HFFc6 (cell line): ENCODE data around the gene DALRD3. TPM values are rescaled to one million over a fixed set of nuclear protein-coding genes. Genes with fewer than 3 reads are reported as not detected.

ENCODE experiments used
- DNase-seq: peaks from one replicate; pipeline ENCODE4 v3.0.0-alpha.2; 2018
- H3K27ac Mint-ChIP-seq: 2 replicates; pipeline ENCODE4 v1.8.0; 2020; ENCODE audit warnings: mild to moderate bottlenecking, mixed read lengths
- H3K27me3 Mint-ChIP-seq: 2 replicates; pipeline ENCODE4 v1.8.0; 2021; ENCODE audit warnings: mild to moderate bottlenecking, moderate library complexity, mixed read lengths; ENCODE audit not compliant: insufficient read depth
- H3K36me3 Mint-ChIP-seq: 2 replicates; pipeline ENCODE4 v1.8.0; 2021; ENCODE audit warnings: low read depth, mixed read lengths
- H3K4me1 Mint-ChIP-seq: 2 replicates; pipeline ENCODE4 v1.8.0; 2020; ENCODE audit warnings: low read depth, mixed read lengths
- H3K4me3 Mint-ChIP-seq: 2 replicates; pipeline ENCODE4 v1.8.0; 2020; ENCODE audit warnings: mild to moderate bottlenecking, moderate library complexity, mixed read lengths
- H3K9me3 Mint-ChIP-seq: 2 replicates; pipeline ENCODE4 v1.8.0; 2020; ENCODE audit warnings: mild to moderate bottlenecking, mixed read lengths
- CTCF ChIP-seq: fragments of 200-600 bp; sonication (generic); IDR thresholded peaks from 2 replicates; pipeline ENCODE4 v1.5.0; 2021; ENCODE audit warnings: antibody characterized with exemption, mild to moderate bottlenecking
- total RNA-seq, 6 experiments: library from RNA; stranded (reverse); fragmentation: NEBNext Ultra II Directional; extraction: Animal tissue kit (Norgen Biotek cat#: 25700); gene quantifications; 2 replicates in 1 of 6; 3 replicates in 5 of 6; pipeline ENCODE4 v1.2.3, GENCODE V29; 2021

The DALRD3 gene
- total RNA-seq, 6 experiments from 2014 or later: 25.3 to 33.9 (median 29.5) TPM

GRCh38 chr3:48980295-48980694, 38.1 kb downstream of the DALRD3 start:
- peaks cover 9% of the 10 kb centered on the region; the same call in 1 of the 2 replicates for H3K4me1 Mint-ChIP-seq
- no peak overlapping the region for H3K4me3 Mint-ChIP-seq
- no peaks in the 10 kb centered on the region for H3K9me3 Mint-ChIP-seq
- no peak overlapping the region for H3K27ac Mint-ChIP-seq
- H3K27me3 Mint-ChIP-seq: no peaks in the 10 kb centered on the region; the same call in none of the 2 replicates
- DNase-seq: no peak
- H3K36me3 Mint-ChIP-seq: peaks cover 1% of the 10 kb centered on the region
- TF ChIP-seq CTCF: no peak

- TF ChIP-seq CTCF: no peak
- H3K4me3 Mint-ChIP-seq: no peak overlapping the region
- H3K4me1 Mint-ChIP-seq: peaks cover 5% of the 10 kb centered on the region; the same call in 1 of the 2 replicates
- H3K36me3 Mint-ChIP-seq: peaks cover 10% of the 10 kb centered on the region
- H3K27me3 Mint-ChIP-seq: no peaks in the 10 kb centered on the region; the same call in none of the 2 replicates
- no peaks in the 10 kb centered on the region for H3K9me3 Mint-ChIP-seq
- H3K27ac Mint-ChIP-seq: no peak overlapping the region
- DNase-seq: no peak
Observed at GRCh38 chr3:48979451-48979850, 38.9 kb downstream of the DALRD3 start.

DNA sequence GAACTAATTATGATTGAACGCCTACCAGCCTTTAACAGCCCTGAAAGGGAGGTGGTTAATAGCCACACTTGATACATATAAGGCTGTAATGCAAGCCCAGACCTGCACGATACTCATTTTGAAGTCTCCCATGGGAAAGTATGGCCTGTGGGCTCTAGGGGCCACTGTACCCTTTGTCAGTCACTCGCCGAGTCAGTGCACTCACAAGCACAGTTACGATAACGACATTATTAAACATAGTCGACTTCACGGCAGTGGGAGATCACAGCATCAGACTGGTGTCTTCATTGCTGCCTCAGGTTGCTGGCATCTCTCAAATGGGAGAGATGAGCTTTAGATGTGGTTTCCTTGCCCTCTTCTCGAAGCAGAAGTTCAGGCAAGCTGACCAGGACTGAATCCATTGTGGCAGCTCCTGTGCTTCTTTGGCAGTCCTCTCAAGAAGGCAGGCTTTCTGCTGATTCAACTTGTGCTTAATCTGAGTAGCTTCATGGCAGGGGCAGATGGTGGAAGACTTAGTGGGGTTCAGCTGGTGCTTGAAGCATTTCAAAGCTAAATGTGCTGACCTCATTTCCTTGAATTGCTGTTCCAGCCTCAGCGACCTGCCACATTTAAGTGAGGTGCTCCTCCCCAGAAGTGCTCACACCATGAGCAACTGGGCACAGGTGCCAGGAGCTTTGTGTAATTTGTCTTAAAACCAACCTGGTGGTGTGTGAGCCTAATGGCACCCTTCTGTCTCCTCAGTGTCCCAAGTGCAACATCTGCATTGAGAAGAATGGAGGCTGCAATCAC, 44.1 kb downstream of the DALRD3 start:
- H3K27ac Mint-ChIP-seq: no peak overlapping the region
- DNase-seq: no peak
- TF ChIP-seq CTCF: no peak
- no peaks in the 10 kb centered on the region for H3K4me1 Mint-ChIP-seq
- no peaks in the 10 kb centered on the region; the same call in 1 of the 2 replicates for H3K27me3 Mint-ChIP-seq
- no peaks in the 10 kb centered on the region for H3K9me3 Mint-ChIP-seq
- no peak overlapping the region for H3K4me3 Mint-ChIP-seq
- H3K36me3 Mint-ChIP-seq: peaks cover 32% of the 10 kb centered on the region

DNA sequence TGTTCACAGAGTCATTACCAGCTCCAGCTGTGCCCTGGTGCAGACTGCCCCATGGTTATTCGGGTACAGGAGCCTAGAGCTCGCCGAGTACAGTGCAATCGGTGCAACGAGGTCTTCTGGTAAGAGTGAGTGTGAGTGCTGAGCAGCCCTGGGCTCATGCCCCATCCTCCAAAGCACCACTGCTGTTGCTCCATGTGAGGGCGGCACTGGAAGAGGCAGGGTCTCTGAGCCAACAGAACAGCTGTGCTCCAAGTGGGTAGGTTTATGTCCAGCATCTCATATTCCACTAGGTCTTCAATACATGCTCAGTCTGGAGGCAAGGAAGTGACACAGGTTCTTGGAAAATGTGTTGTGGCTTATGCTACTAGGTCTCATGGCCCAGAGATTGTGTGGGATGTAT, 47.8 kb downstream of the DALRD3 start:
- Mint-ChIP-seq H3K27ac (no peak overlapping the region), H3K4me3 (no peak overlapping the region), H3K36me3 (peaks cover 38% of the 10 kb centered on the region), H3K9me3 (no peaks in the 10 kb centered on the region), H3K27me3 (no peaks in the 10 kb centered on the region), H3K4me1 (no peaks in the 10 kb centered on the region)
- no peak for DNase-seq
- no peak for TF ChIP-seq CTCF

GRCh38 chr3:48966876-48967361, 51.5 kb downstream of the DALRD3 start:
- Mint-ChIP-seq H3K27ac (no peak overlapping the region), H3K9me3 (no peaks in the 10 kb centered on the region), H3K4me1 (no peaks in the 10 kb centered on the region), H3K4me3 (no peak overlapping the region), H3K27me3 (no peaks in the 10 kb centered on the region), H3K36me3 (peaks cover 23% of the 10 kb centered on the region)
- TF ChIP-seq CTCF: no peak
- no peak for DNase-seq
